ENCODE data around the gene RPS29.

The RPS29 gene

DNA sequence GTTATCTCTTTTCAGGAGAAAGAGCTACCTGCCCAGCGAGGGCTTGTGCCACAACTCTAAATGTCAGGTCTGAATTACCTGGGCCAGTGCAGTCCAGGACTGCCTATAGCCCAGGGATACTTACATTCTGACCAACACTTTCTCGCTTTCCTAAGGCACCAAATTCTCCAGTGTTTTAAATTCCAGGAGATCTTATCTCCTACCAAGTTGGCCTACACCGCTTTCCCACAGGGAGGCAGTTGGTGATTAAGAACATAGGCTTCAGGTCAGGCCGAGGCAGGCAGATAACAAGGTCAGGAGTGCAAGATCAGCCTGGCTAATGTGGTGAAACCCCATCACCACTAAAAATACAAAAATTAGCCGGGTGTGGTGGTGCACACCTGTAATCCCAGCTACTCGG, 41.1 kb downstream of the RPS29 start:
- TF ChIP-seq, protein P1, sequence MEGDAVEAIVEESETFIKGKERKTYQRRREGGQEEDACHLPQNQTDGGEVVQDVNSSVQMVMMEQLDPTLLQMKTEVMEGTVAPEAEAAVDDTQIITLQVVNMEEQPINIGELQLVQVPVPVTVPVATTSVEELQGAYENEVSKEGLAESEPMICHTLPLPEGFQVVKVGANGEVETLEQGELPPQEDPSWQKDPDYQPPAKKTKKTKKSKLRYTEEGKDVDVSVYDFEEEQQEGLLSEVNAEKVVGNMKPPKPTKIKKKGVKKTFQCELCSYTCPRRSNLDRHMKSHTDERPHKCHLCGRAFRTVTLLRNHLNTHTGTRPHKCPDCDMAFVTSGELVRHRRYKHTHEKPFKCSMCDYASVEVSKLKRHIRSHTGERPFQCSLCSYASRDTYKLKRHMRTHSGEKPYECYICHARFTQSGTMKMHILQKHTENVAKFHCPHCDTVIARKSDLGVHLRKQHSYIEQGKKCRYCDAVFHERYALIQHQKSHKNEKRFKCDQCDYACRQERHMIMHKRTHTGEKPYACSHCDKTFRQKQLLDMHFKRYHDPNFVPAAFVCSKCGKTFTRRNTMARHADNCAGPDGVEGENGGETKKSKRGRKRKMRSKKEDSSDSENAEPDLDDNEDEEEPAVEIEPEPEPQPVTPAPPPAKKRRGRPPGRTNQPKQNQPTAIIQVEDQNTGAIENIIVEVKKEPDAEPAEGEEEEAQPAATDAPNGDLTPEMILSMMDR (IDR thresholded peaks at IDR 0.05; ENCODE audit: control extremely low read depth, extremely low read depth, low read depth, missing control alignments): no peak
- CTCF ChIA-PET: interaction anchor here (1.3 to 1.9 kb wide), 2 partner anchors 8 to 19 kb away, joined by 3 to 6 read pairs; no protein-coding TSS in a partner anchor
- POLR2A ChIA-PET: no interaction called here
- no peak for DNase-seq (ENCODE audit: extremely low spot score)

DNA sequence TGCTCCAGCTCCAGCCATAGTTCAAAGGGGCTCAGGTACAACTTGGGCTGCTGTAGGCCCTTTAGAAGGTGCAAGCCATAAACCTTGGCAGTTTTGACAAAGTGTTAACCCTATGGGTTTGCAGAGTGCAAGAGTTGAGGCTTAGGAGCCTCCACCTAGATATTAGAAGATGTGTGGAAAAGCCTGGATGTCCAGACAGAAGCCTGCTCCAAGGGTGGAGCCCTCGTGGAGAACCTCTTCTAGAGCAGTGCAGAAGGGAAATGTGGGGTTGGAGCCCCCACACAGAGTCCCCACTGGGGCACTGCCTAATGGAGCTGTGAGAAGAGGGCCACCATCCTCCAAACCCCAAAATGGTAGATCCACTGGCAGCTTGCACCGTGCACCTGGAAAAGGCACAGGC, 45.1 kb downstream of the RPS29 start:
- ChIA-PET CTCF (interaction anchor here (0.9 kb wide), 1 partner anchor 9 kb away, joined by 3 read pairs; no protein-coding TSS in a partner anchor), POLR2A (no interaction called here)
- TF ChIP-seq, protein P1 (IDR thresholded peaks at IDR 0.05; ENCODE audit: control extremely low read depth, extremely low read depth, low read depth, missing control alignments): no peak
- DNase-seq (ENCODE audit: extremely low spot score): no peak

DNA sequence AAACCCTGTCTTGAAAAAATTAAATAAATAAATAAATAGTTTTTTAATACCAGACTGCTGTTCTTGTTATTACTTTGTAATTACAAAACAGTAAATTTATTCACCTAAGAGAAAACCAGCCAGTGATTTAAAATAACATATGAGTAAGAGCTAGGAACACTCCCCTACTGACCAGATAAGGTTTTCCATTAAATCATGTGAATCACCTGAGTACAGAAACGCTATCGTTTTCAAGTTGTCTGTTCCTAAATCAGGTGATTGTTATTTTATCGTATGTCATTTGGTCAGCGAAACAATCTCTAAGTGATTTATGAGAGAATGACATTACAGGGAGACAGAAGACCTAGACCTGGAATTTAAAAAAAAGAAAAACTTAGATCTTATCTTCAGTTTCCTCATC, 47.3 kb downstream of the RPS29 start:
- ChIA-PET CTCF (no interaction called here), POLR2A (interaction anchor here (1.0 kb wide), 1 partner anchor 36 kb away, joined by 3 read pairs; no protein-coding TSS in a partner anchor)
- TF ChIP-seq, protein P1 (IDR thresholded peaks at IDR 0.05; ENCODE audit: control extremely low read depth, extremely low read depth, low read depth, missing control alignments): no peak
- no peak for DNase-seq (ENCODE audit: extremely low spot score)
